Endothelial cell of hepatic sinusoid (primary cell): ENCODE data around the gene KLHL22.
"Not testable (repeated sequence)": the region's sequence is repeated elsewhere in the genome, so short reads cannot be mapped to it uniquely, and the experiment has no call there.

ENCODE experiments used
- in situ Hi-C: cut with HindIII; loops from 2 replicates; pipeline ENCODE4 v1.10.0; 2017; ENCODE audit warnings: low sequenced_read_pairs

The KLHL22 gene

DNA sequence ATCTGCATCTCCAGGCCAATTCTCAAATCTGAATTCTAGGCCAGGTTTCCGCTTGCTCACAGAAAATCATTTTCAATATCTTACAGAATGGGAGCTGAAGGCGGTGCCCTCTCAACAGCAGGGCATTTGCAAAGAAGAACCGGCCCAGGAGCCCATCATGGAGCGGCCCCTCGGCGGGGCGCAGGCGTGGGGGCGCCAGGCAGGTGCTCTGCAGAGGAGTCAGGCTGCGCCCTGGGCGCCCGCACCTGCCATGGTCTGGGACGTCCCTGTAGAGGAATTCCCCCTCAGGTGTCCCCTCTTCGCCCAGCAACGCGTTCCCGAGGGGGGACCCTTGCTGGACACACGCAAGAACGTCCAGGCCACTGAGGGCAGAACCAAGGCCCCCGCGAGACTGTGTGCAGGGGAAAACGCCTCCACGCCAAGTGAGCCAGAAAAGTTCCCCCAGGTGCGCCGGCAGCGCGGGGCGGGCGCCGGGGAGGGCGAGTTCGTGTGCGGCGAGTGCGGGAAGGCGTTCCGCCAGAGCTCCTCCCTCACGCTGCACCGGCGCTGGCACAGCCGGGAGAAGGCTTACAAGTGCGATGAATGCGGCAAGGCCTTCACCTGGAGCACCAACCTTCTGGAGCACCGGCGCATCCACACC is 90.2 kb downstream of the KLHL22 start:
- in situ Hi-C loops: no loop called here

DNA sequence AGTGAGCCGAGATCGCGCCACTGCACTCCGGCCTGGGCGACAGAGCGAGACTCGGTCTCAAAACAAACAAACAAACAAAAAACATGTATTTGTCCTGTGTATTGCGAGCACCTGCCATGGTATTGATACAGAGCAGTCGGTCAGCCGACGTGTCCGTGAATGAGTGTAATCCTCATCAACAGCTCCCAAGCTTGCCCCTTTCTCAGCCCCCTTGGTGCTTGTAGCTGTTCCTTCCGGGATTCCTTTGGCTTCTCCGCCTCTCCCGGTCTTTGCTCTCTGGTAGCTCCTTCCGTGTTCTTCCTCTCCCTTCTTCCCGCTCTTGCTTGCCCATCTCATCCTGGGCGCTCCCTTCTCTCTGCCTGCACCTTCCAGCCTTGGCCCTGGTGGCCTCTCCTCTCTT is 90.7 kb downstream of the KLHL22 start:
- in situ Hi-C loops: no loop called here

GRCh38 chr22:20403779-20404140 is 91.8 kb downstream of the KLHL22 start:
- in situ Hi-C loops: no loop called here

GRCh38 chr22:20402960-20403778 is 92.4 kb downstream of the KLHL22 start:
- in situ Hi-C loops: no loop called here

GRCh38 chr22:20401376-20402014 is 94.1 kb downstream of the KLHL22 start:
- in situ Hi-C loops: no loop called here

DNA sequence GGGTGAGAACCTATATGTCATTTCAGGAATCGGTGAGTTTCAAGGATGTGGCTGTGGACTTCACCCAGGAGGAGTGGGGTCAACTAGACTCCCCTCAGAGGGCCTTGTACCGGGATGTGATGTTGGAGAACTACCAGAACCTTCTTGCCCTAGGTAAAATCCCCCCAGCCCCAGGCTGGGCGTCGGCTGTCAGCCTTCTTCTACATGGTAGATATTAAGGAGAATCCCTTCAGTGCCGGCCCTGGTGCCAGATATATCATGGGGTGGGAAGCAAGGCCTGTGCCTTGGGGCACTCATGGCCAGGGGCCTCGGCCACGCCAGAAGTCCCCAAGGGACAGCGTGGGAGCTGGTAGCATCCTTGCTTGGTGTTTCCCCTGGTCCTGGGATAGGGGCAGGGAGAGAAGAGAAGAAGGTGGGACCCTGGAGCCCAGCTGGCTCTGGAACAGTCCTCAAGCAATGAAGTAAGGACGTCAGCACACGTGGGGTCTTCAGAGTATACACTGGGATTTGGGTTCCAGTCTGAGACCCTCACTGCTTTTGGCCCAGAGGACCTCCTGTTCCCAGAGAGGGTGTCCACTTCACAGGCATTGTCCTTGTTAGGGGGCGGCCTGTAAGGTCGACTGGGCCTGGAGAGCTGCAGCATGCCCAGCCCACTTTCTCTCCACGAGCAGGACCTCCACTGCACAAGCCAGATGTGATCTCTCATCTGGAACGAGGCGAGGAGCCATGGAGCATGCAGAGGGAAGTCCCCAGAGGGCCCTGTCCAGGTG is 94.8 kb downstream of the KLHL22 start:
- in situ Hi-C loops: no loop called here

DNA sequence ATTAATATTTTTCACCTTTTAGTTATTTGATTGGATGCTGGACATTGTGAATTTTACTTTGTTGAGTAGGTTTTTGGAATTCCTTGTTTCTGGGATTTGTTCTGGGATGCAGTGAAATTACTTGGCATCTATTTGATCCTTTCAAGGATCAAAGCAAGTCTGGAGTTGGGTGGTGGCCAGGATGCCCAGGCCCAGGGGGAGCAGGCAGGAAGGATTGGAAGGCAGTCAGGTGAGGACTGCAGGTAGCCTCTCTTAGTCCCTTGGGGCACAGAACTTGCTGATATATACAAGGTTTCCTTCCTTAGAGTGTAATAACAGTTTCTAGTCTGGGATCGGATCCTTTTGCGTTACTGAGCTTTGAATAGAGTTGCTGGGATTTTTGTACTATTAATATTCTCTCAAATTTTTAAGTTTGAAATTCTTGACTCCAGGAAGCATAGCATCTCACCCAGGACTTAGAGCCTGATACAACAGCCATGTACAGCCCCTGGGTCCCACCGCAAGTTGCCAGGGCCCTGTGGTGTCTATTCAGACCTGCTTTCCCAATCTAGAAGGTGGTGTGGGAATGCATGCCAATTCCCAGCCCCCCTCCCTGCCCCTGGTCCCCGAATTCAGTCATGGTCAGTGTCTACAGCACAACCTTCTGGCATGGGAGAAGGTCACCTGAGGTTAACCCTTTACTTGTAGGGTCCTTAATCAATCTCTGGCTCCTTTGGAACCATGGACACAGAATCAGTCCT is 95.6 kb downstream of the KLHL22 start:
- in situ Hi-C loops: no loop called here

GRCh38 chr22:20398420-20398819 is 97.2 kb downstream of the KLHL22 start:
- in situ Hi-C loops: no loop called here

GRCh38 chr22:20397498-20397897 is 98.1 kb downstream of the KLHL22 start:
- in situ Hi-C loops: no loop called here

DNA sequence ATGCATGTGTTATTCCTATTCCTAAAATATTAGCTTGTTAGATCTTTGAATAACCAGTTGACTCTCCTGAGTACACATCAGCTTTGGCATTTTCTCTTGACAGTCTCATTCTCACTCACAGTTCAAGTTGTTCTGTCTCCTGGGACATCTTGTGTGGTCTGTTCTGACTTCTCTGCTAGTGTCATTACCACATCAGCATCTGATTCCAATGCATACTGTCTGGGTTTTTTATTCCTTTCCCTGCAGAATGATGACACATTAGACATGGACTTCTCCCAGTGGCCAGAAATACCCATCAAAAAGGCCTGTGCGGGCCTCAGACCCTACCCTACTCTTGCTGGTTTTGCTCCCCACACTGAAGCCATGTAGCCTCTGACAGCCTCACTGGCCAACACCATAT is 99.0 kb downstream of the KLHL22 start:
- in situ Hi-C loops: no loop called here

GRCh38 chr22:20395907-20396287 is 99.7 kb downstream of the KLHL22 start:
- in situ Hi-C loops: no loop called here

GRCh38 chr22:20395181-20395906 is 100.3 kb downstream of the KLHL22 start:
- in situ Hi-C loops: no loop called here

GRCh38 chr22:20393705-20394476 is 101.7 kb downstream of the KLHL22 start, which contains the start of gene ZNF74:
Gene ZNF74 (plus strand): TSS chr22:20394151. CDS start chr22:20394629, 478 bp downstream.
- in situ Hi-C loops: no loop called here

- in situ Hi-C loops: no loop called here
These were observed 102.5 kb downstream of the KLHL22 start for GRCh38 chr22:20392983-20393704.

DNA sequence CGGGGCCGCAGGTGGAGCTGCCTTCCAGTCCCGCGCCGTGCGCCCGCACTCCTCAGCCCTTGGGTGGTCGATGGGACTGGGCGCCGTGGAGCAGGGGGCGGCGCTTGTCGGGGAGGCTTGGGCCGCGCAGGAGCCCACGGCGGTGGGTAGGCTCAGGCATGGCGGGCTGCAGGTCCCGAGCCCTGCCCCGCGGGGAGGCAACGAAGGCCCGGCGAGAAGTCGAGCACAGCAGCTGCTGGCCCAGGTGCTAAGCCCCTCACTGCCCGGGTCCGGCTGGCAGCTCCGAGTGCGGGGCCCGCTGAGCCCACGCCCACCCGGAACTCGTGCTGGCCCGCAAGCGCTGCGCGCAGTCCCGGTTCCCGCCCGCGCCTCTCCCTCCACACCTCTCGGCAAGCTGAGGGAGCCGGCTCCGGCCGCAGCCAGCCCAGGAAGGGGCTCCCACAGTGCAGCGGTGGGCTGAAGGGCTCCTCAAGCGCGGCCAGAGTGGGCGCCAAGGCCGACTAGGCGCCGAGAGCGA is 103.2 kb downstream of the KLHL22 start:
- in situ Hi-C loops: not testable (repeated sequence)
